ENCODE measurements around the gene AKIP1. TPM values are rescaled to one million over a fixed set of nuclear protein-coding genes. Genes with fewer than 3 reads are reported as not detected.

The AKIP1 gene
- total RNA-seq, 1 experiment from 2014 or later: 64.6 TPM

- intact Hi-C loops (cut with micrococcal nuclease): no loop called here
- H3K36me3 Mint-ChIP-seq (ENCODE audit: insufficient read depth, unreplicated experiment): peaks cover 10% of the 10 kb centered on the region
These were observed 56.2 kb downstream of the AKIP1 start for GRCh38 chr11:8967184-8967583.

More at GRCh38 chr11:8967184-8967583, 56.2 kb downstream of the AKIP1 start:
- Mint-ChIP-seq H3K4me1 (ENCODE audit: insufficient read depth, unreplicated experiment) (peaks cover 13% of the 10 kb centered on the region), H3K9me3 (ENCODE audit: unreplicated experiment) (no peaks in the 10 kb centered on the region), H3K27me3 (ENCODE audit: insufficient read depth, unreplicated experiment) (no peaks in the 10 kb centered on the region), H3K4me3 (ENCODE audit: unreplicated experiment) (no peak overlapping the region), H3K27ac (ENCODE audit: low read depth, unreplicated experiment) (no peak overlapping the region)
- no TSS peak for BruUV-seq (replicated peaks)
- CTCF ChIA-PET: no interaction called here
- TF ChIP-seq CTCF (IDR thresholded peaks at IDR 0.05; ENCODE audit: unreplicated experiment): no peak
- POLR2A ChIA-PET: interaction anchor here (1.0 kb wide), 1 partner anchor 285 kb away, joined by 3 read pairs; the partner anchor contains the start of genes RPL27A and TRIM66
- DNase-seq (ENCODE audit: unreplicated experiment): no peak

Other genes with a start within 250 kb of the AKIP1 start
- gene TRIM66, start 228.5 kb upstream of the AKIP1 start, total RNA-seq (2022): 27.3 and 27.4 TPM in 2 replicates
- 1,377 TPM in 2 replicates for gene RPL27A, start 228.4 kb upstream of the AKIP1 start, total RNA-seq (2022)
- gene C11orf16, start 21.8 kb downstream of the AKIP1 start, total RNA-seq (2022): not detected in 2 replicates
- gene ASCL3, start 31.8 kb downstream of the AKIP1 start, total RNA-seq (2022): not detected in 2 replicates
- 30.0 and 35.3 TPM in 2 replicates for gene TMEM9B, start 53.3 kb downstream of the AKIP1 start, total RNA-seq (2022)
- gene NRIP3, start 92.8 kb downstream of the AKIP1 start, total RNA-seq (2022): 0.19 and 0.37 TPM in 2 replicates
- gene SCUBE2, start 180.4 kb downstream of the AKIP1 start, total RNA-seq (2022): 0.29 and 0.93 TPM in 2 replicates